ENCODE results near the gene PPTC7.
"Not testable (repeated sequence)": the region's sequence is repeated elsewhere in the genome, so short reads cannot be mapped to it uniquely, and the experiment has no call there.

The PPTC7 gene

DNA sequence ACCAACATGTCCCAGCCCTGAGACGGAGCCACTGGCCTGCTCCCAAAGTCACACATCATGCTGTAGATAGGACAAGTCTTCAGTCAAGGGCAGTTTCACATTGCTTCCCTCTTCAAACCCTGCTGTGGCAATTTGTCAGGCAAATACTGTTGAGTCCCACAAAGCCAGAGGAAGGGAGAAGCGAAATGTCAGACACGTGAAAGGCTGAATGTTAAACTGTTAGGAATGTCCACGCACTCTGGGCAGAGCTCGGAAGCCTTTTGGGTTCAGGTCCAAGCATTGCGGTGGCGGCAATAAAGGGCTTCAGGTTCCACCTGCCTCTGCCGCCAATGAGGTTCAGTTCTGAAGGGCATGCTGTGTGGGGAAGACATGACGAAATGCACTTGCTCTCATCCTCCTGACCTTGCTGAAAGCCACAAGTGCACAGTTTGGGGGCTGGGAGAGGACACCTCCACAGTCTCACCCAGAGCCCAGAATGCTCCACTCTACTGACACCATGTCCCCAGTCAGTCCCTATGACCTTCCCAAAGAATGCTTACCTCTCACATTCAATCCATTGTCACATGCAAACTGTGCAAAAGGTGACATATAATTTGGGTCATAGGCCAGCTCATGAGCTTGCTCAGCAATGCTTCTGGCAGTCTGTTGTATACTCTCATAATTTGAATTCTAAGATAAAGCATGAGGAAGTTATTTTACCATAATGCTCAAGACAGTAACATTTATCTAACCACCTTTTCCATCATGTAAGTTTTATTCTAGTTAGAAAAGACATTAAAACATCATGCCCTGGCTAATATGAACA lies 45.3 kb downstream of the PPTC7 start:
- H3K9me3 ChIP-seq (ENCODE audit: control insufficient read depth in 1 of 2, low read length in 2 of 2) = no peaks in the 10 kb centered on the region
- H3K27me3 ChIP-seq (ENCODE audit: control insufficient read depth in 1 of 2, insufficient read depth in 2 of 2, low read length in 2 of 2) = no peaks in the 10 kb centered on the region
- no peak overlapping the region for H3K4me3 ChIP-seq (ENCODE audit: low read depth in 1 of 2, low read length in 2 of 2)
- peak overlapping the region; percentile 16 for H3K27ac ChIP-seq (ENCODE audit: low read depth, low read length)
- H3K4me1 ChIP-seq (ENCODE audit: control insufficient read depth in 1 of 2, insufficient read depth in 2 of 2, low read length in 2 of 2) = peaks cover 11 to 36% of the 10 kb centered on the region in 2 donors
- H3K9ac ChIP-seq (ENCODE audit: low read depth in 1 of 2, low read length in 2 of 2) = no peak overlapping the region
- peaks cover 22 to 34% of the 10 kb centered on the region in 2 donors for H3K36me3 ChIP-seq (ENCODE audit: control insufficient read depth in 1 of 2, insufficient read depth in 2 of 2, low read length in 2 of 2)

GRCh38 chr12:110536834-110537604 lies 46.1 kb downstream of the PPTC7 start:
- H3K4me3 ChIP-seq (ENCODE audit: low read depth in 1 of 2, low read length in 2 of 2) = no peak overlapping the region
- peak overlapping the region; percentile 15 for H3K27ac ChIP-seq (ENCODE audit: low read depth, low read length)
- H3K36me3 ChIP-seq (ENCODE audit: control insufficient read depth in 1 of 2, insufficient read depth in 2 of 2, low read length in 2 of 2) = peaks cover 24 to 39% of the 10 kb centered on the region in 2 donors
- H3K9ac ChIP-seq (ENCODE audit: low read depth in 1 of 2, low read length in 2 of 2) = no peak overlapping the region
- H3K9me3 ChIP-seq (ENCODE audit: control insufficient read depth in 1 of 2, low read length in 2 of 2) = no peaks in the 10 kb centered on the region
- no peaks in the 10 kb centered on the region for H3K27me3 ChIP-seq (ENCODE audit: control insufficient read depth in 1 of 2, insufficient read depth in 2 of 2, low read length in 2 of 2)
- H3K4me1 ChIP-seq (ENCODE audit: control insufficient read depth in 1 of 2, insufficient read depth in 2 of 2, low read length in 2 of 2) = peaks cover 12 to 40% of the 10 kb centered on the region in 2 donors

GRCh38 chr12:110534811-110535210 lies 48.3 kb downstream of the PPTC7 start:
- Histone ChIP-seq H3K4me1 (ENCODE audit: control insufficient read depth in 1 of 2, insufficient read depth in 2 of 2, low read length in 2 of 2) (peaks cover 14 to 49% of the 10 kb centered on the region in 2 donors), H3K9ac (ENCODE audit: low read depth in 1 of 2, low read length in 2 of 2) (no peak overlapping the region), H3K9me3 (ENCODE audit: control insufficient read depth in 1 of 2, low read length in 2 of 2) (no peaks in the 10 kb centered on the region), H3K27me3 (ENCODE audit: control insufficient read depth in 1 of 2, insufficient read depth in 2 of 2, low read length in 2 of 2) (no peaks in the 10 kb centered on the region), H3K36me3 (ENCODE audit: control insufficient read depth in 1 of 2, insufficient read depth in 2 of 2, low read length in 2 of 2) (peaks cover 24 to 44% of the 10 kb centered on the region in 2 donors), H3K4me3 (ENCODE audit: low read depth in 1 of 2, low read length in 2 of 2) (no peak overlapping the region), H3K27ac (ENCODE audit: low read depth, low read length) (no peak overlapping the region)

- Histone ChIP-seq H3K27ac (ENCODE audit: low read depth, low read length) (no peak overlapping the region), H3K9me3 (ENCODE audit: control insufficient read depth in 1 of 2, low read length in 2 of 2) (no peaks in the 10 kb centered on the region), H3K9ac (ENCODE audit: low read depth in 1 of 2, low read length in 2 of 2) (no peak overlapping the region), H3K4me1 (ENCODE audit: control insufficient read depth in 1 of 2, insufficient read depth in 2 of 2, low read length in 2 of 2) (peaks cover 10 to 38% of the 10 kb centered on the region in 2 donors), H3K27me3 (ENCODE audit: control insufficient read depth in 1 of 2, insufficient read depth in 2 of 2, low read length in 2 of 2) (no peaks in the 10 kb centered on the region), H3K36me3 (ENCODE audit: control insufficient read depth in 1 of 2, insufficient read depth in 2 of 2, low read length in 2 of 2) (peaks cover 19 to 42% of the 10 kb centered on the region in 2 donors), H3K4me3 (ENCODE audit: low read depth in 1 of 2, low read length in 2 of 2) (no peak overlapping the region)
Observed at GRCh38 chr12:110533607-110534006, 49.5 kb downstream of the PPTC7 start.

DNA sequence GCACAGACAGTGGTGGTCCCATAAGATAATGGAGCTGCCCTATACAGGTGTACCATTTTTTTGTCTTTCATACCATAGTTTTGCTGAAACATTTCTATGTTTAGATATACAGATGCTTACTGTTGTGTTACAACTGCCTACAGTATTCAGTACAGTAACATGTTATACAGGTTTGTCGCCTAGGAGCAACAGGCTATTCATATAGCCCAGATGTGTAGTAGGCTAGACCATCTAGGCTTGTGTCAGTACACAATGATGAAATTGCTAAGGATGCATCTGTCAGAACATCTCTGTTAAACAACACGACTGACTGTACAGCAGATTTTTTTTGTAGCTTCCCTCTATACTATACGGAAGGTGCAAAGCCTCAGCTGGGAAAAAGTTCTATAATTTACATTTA lies 50.5 kb downstream of the PPTC7 start:
- Histone ChIP-seq H3K36me3 (ENCODE audit: control insufficient read depth in 1 of 2, insufficient read depth in 2 of 2, low read length in 2 of 2) (peaks cover 13 to 33% of the 10 kb centered on the region in 2 donors), H3K4me1 (ENCODE audit: control insufficient read depth in 1 of 2, insufficient read depth in 2 of 2, low read length in 2 of 2) (peaks cover 4 to 28% of the 10 kb centered on the region in 2 donors), H3K27me3 (ENCODE audit: control insufficient read depth in 1 of 2, insufficient read depth in 2 of 2, low read length in 2 of 2) (no peaks in the 10 kb centered on the region), H3K4me3 (ENCODE audit: low read depth in 1 of 2, low read length in 2 of 2) (no peak overlapping the region), H3K9ac (ENCODE audit: low read depth in 1 of 2, low read length in 2 of 2) (no peak overlapping the region), H3K9me3 (ENCODE audit: control insufficient read depth in 1 of 2, low read length in 2 of 2) (no peaks in the 10 kb centered on the region), H3K27ac (ENCODE audit: low read depth, low read length) (no peak overlapping the region)

GRCh38 chr12:110531741-110532333 lies 51.3 kb downstream of the PPTC7 start:
- Histone ChIP-seq H3K9me3 (ENCODE audit: control insufficient read depth in 1 of 2, low read length in 2 of 2) (no peaks in the 10 kb centered on the region), H3K27me3 (ENCODE audit: control insufficient read depth in 1 of 2, insufficient read depth in 2 of 2, low read length in 2 of 2) (no peaks in the 10 kb centered on the region), H3K4me1 (ENCODE audit: control insufficient read depth in 1 of 2, insufficient read depth in 2 of 2, low read length in 2 of 2) (peaks cover 4 to 24% of the 10 kb centered on the region in 2 donors), H3K27ac (ENCODE audit: low read depth, low read length) (no peak overlapping the region), H3K9ac (ENCODE audit: low read depth in 1 of 2, low read length in 2 of 2) (no peak overlapping the region), H3K36me3 (ENCODE audit: control insufficient read depth in 1 of 2, insufficient read depth in 2 of 2, low read length in 2 of 2) (peaks cover 10 to 28% of the 10 kb centered on the region in 2 donors), H3K4me3 (ENCODE audit: low read depth in 1 of 2, low read length in 2 of 2) (peak overlapping the region in 1 of 2 donors; percentile 37)

- Histone ChIP-seq H3K36me3 (ENCODE audit: control insufficient read depth in 1 of 2, insufficient read depth in 2 of 2, low read length in 2 of 2) (peaks cover 2 to 17% of the 10 kb centered on the region in 2 donors), H3K4me1 (ENCODE audit: control insufficient read depth in 1 of 2, insufficient read depth in 2 of 2, low read length in 2 of 2) (peaks cover 4 to 24% of the 10 kb centered on the region in 2 donors), H3K27ac (ENCODE audit: low read depth, low read length) (no peak overlapping the region), H3K27me3 (ENCODE audit: control insufficient read depth in 1 of 2, insufficient read depth in 2 of 2, low read length in 2 of 2) (no peaks in the 10 kb centered on the region), H3K4me3 (ENCODE audit: low read depth in 1 of 2, low read length in 2 of 2) (no peak overlapping the region), H3K9me3 (ENCODE audit: control insufficient read depth in 1 of 2, low read length in 2 of 2) (no peaks in the 10 kb centered on the region), H3K9ac (ENCODE audit: low read depth in 1 of 2, low read length in 2 of 2) (no peak overlapping the region)
Observed at GRCh38 chr12:110530511-110530910, 52.6 kb downstream of the PPTC7 start.

DNA sequence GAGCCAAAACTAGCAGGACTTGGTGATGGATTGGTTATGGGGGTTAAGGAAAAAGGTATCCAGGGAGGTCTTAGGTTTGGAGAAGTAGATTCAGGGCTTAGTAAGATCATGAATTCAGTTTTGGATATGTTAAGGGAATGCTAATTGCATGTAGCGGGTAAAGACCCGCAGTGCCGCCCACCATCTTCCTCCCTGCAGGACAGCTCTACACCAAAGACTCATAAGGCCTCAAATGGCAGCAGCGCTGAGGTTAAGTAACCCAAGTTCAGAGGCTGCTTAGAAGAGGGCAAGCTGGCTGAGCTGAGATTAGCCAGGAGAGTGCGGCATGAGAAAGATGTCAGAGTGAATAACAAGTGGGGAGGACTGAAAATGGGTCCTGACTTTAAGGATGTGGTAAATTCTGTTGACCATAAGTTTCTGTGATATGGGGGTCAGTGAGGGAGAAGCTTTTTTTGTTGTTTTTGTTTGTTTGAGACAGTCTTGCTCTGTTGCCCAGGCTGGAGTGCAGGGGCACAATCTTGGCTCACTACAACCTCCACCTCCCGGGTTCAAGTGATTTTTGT lies 54.8 kb downstream of the PPTC7 start:
- Histone ChIP-seq H3K4me3 (ENCODE audit: low read depth in 1 of 2, low read length in 2 of 2) (no peak overlapping the region), H3K9ac (ENCODE audit: low read depth in 1 of 2, low read length in 2 of 2) (no peak overlapping the region), H3K36me3 (ENCODE audit: control insufficient read depth in 1 of 2, insufficient read depth in 2 of 2, low read length in 2 of 2) (peaks cover 2 to 17% of the 10 kb centered on the region in 2 donors), H3K27ac (ENCODE audit: low read depth, low read length) (no peak overlapping the region), H3K4me1 (ENCODE audit: control insufficient read depth in 1 of 2, insufficient read depth in 2 of 2, low read length in 2 of 2) (peaks cover 4 to 18% of the 10 kb centered on the region in 2 donors), H3K9me3 (ENCODE audit: control insufficient read depth in 1 of 2, low read length in 2 of 2) (no peaks in the 10 kb centered on the region), H3K27me3 (ENCODE audit: control insufficient read depth in 1 of 2, insufficient read depth in 2 of 2, low read length in 2 of 2) (no peaks in the 10 kb centered on the region)

- H3K27me3 ChIP-seq (ENCODE audit: control insufficient read depth in 1 of 2, insufficient read depth in 2 of 2, low read length in 2 of 2); H3K4me3 ChIP-seq (ENCODE audit: low read depth in 1 of 2, low read length in 2 of 2); H3K4me1 ChIP-seq (ENCODE audit: control insufficient read depth in 1 of 2, insufficient read depth in 2 of 2, low read length in 2 of 2); H3K36me3 ChIP-seq (ENCODE audit: control insufficient read depth in 1 of 2, insufficient read depth in 2 of 2, low read length in 2 of 2); H3K9me3 ChIP-seq (ENCODE audit: control insufficient read depth in 1 of 2, low read length in 2 of 2); H3K27ac ChIP-seq (ENCODE audit: low read depth, low read length); H3K9ac ChIP-seq (ENCODE audit: low read depth in 1 of 2, low read length in 2 of 2): not testable (repeated sequence)
Observed at GRCh38 chr12:110520876-110521712, 62.0 kb downstream of the PPTC7 start.

Data from duodenal mucosa (tissue), 2 donors.